Cardiac muscle cell (in vitro differentiated cells and primary cell): ENCODE results near the gene SSBP2. TPM values are rescaled to one million over a fixed set of nuclear protein-coding genes. Genes with fewer than 3 reads are reported as not detected.
A peak's percentile ranks its signal among the peaks of the same experiment; 100 is the strongest.

Experiments
- DNase-seq, 2 donors: peaks; one replicate each; pipeline versions ENCODE4 v3.0.0 to v3.0.0-alpha.2; 2010 to 2017; ENCODE audit warnings: low read depth in 1 of 2, low spot score in 1 of 2
- H3K27ac ChIP-seq: fragments of 200-600 bp; sonication (generic); 2 replicates; pipeline ENCODE4 v1.5.1; 2016
- H3K27me3 ChIP-seq: fragments of 200-600 bp; sonication (generic); 2 replicates; pipeline ENCODE4 v1.6.0; 2016; ENCODE audit warnings: control low read depth
- H3K36me3 ChIP-seq: fragments of 200-600 bp; sonication (generic); 2 replicates; pipeline ENCODE4 v1.5.1; 2016; ENCODE audit warnings: control low read depth
- H3K4me1 ChIP-seq: fragments of 200-600 bp; sonication (generic); 2 replicates; pipeline ENCODE4 v1.8.1; 2017; ENCODE audit warnings: low read depth, mild to moderate bottlenecking, mixed run types
- H3K4me3 ChIP-seq: fragments of 200-600 bp; sonication (generic); 2 replicates; pipeline ENCODE4 v1.5.1; 2016; ENCODE audit warnings: mild to moderate bottlenecking
- H3K9me3 ChIP-seq: fragments of 200-600 bp; sonication (generic); 2 replicates; pipeline ENCODE4 v1.5.1; 2017; ENCODE audit warnings: low read depth, mild to moderate bottlenecking, control low read depth
- CTCF ChIP-seq: IDR thresholded peaks from 2 replicates; pipeline ENCODE4 v1.5.1; 2012; ENCODE audit warnings: low read depth, mild to moderate bottlenecking, low read length
- polyA plus RNA-seq: library from polyadenylated mRNA; unstranded; fragments of >200 nt; fragmentation: Nextera tagmentation; extraction: Ambion mirVana; gene quantifications from 2 replicates; pipeline ENCODE4 v1.2.1, GENCODE V29; 2016
- total RNA-seq: library from RNA; depleted of rRNA; stranded (reverse); fragments of >200 nt; gene quantifications from 2 replicates; pipeline ENCODE4 v1.2.3, GENCODE V29; 2016

Gene SSBP2
- total and polyA plus RNA-seq, 2 experiments from 2014 or later: 117 to 174 TPM

GRCh38 chr5:81761970-81762369 lies 11.1 kb upstream of the SSBP2 start:
- no peak for DNase-seq
- no peaks in the 10 kb centered on the region for H3K36me3 ChIP-seq

GRCh38 chr5:81761270-81761669 lies 10.4 kb upstream of the SSBP2 start:
- Histone ChIP-seq H3K9me3 (no peaks in the 10 kb centered on the region), H3K4me3 (no peak overlapping the region), H3K27me3 (no peaks in the 10 kb centered on the region), H3K36me3 (no peaks in the 10 kb centered on the region), H3K27ac (no peak overlapping the region), H3K4me1 (peaks cover 9% of the 10 kb centered on the region)
- DNase-seq: no peak
- TF ChIP-seq CTCF: no peak

More at GRCh38 chr5:81761970-81762369, 11.1 kb upstream of the SSBP2 start:
- Histone ChIP-seq H3K27ac (no peak overlapping the region), H3K4me3 (no peak overlapping the region), H3K9me3 (no peaks in the 10 kb centered on the region), H3K4me1 (peaks cover 8% of the 10 kb centered on the region), H3K27me3 (no peaks in the 10 kb centered on the region)
- no peak for TF ChIP-seq CTCF

GRCh38 chr5:81760521-81760920 lies 9.6 kb upstream of the SSBP2 start:
- Histone ChIP-seq H3K27ac (no peak overlapping the region), H3K27me3 (no peaks in the 10 kb centered on the region), H3K9me3 (no peaks in the 10 kb centered on the region), H3K4me1 (peaks cover 16% of the 10 kb centered on the region), H3K4me3 (no peak overlapping the region), H3K36me3 (no peaks in the 10 kb centered on the region)
- no peak for TF ChIP-seq CTCF
- no peak for DNase-seq

GRCh38 chr5:81759632-81760005 lies 8.7 kb upstream of the SSBP2 start:
- Histone ChIP-seq H3K27ac (no peak overlapping the region), H3K4me3 (no peak overlapping the region), H3K36me3 (no peaks in the 10 kb centered on the region), H3K4me1 (peaks cover 25% of the 10 kb centered on the region), H3K9me3 (no peaks in the 10 kb centered on the region), H3K27me3 (no peaks in the 10 kb centered on the region)
- TF ChIP-seq CTCF: no peak
- DNase-seq: no peak

GRCh38 chr5:81757404-81757803 lies 6.5 kb upstream of the SSBP2 start:
- Histone ChIP-seq H3K27ac (no peak overlapping the region), H3K36me3 (no peaks in the 10 kb centered on the region), H3K4me1 (peaks cover 36% of the 10 kb centered on the region), H3K27me3 (no peaks in the 10 kb centered on the region), H3K4me3 (no peak overlapping the region), H3K9me3 (no peaks in the 10 kb centered on the region)
- DNase-seq: no peak
- no peak for TF ChIP-seq CTCF

GRCh38 chr5:81756016-81756415 lies 5.1 kb upstream of the SSBP2 start:
- Histone ChIP-seq H3K9me3 (no peaks in the 10 kb centered on the region), H3K27ac (peak overlapping the region; percentile 41), H3K27me3 (no peaks in the 10 kb centered on the region), H3K4me1 (peaks cover 38% of the 10 kb centered on the region), H3K36me3 (no peaks in the 10 kb centered on the region), H3K4me3 (no peak overlapping the region)
- TF ChIP-seq CTCF: no peak
- DNase-seq: peak; percentile 12 to 38
